H1 (cell line): Measurements from ENCODE around the gene CIB4. TPM values are rescaled to one million over a fixed set of nuclear protein-coding genes. Genes with fewer than 3 reads are reported as not detected.

Source experiments
- CTCF ChIA-PET: fragments of 300-600 bp; sonication (Branson Sonifier 250); formaldehyde crosslinking; loops from one replicate; lab custom pipeline; 2021; ENCODE audit not compliant: partially characterized antibody; lab: Charles Lee
- POLR2A ChIA-PET: fragments of 300-600 bp; sonication (Branson Sonifier 250); formaldehyde crosslinking; loops from one replicate; lab custom pipeline; 2021; ENCODE audit warnings: inconsistent platforms; ENCODE audit not compliant: partially characterized antibody; lab: Charles Lee
- DNase-seq, 2 experiments: peaks; one replicate each; pipeline versions ENCODE4 v3.0.0 to v3.0.0-alpha.2; 2010 to 2022; ENCODE audit warnings: low spot score in 2 of 2, low read depth in 1 of 2, mixed read lengths in 1 of 2
- FAIRE-seq: peaks from 2 replicates; lab custom pipeline; 2011; peaks lifted over from hg19 to GRCh38; lab: Jason Lieb, UNC
- H2AFZ ChIP-seq: 2 replicates; pipeline ENCODE4 v1.8.1; 2012; ENCODE audit warnings: low read length, inconsistent platforms
- H2AK5ac ChIP-seq: 2 replicates; pipeline ENCODE4 v1.6.1; 2013; ENCODE audit warnings: low read depth, low read length
- H2BK120ac ChIP-seq: replicated peaks from 2 replicates; pipeline ENCODE3; 2013; ENCODE audit warnings: low read depth, low read length, inconsistent platforms
- H2BK12ac ChIP-seq: 2 replicates; pipeline ENCODE4 v1.6.1; 2013; ENCODE audit warnings: low read depth, low read length
- H2BK15ac ChIP-seq: 2 replicates; pipeline ENCODE4 v1.6.1; 2013; ENCODE audit warnings: low read length
- H2BK20ac ChIP-seq: 2 replicates; pipeline ENCODE4 v1.6.1; 2013; ENCODE audit warnings: low read length
- H2BK5ac ChIP-seq: 2 replicates; pipeline ENCODE4 v1.6.1; 2013; ENCODE audit warnings: low read depth, low read length
- H3K14ac ChIP-seq: 2 replicates; pipeline ENCODE4 v1.6.1; 2013; ENCODE audit warnings: inconsistent platforms; ENCODE audit not compliant: insufficient read length
- H3K18ac ChIP-seq: 2 replicates; pipeline ENCODE4 v1.6.1; 2013; ENCODE audit warnings: low read length; ENCODE audit errors: extremely low read depth
- H3K23ac ChIP-seq: 2 replicates; pipeline ENCODE4 v1.6.1; 2013; ENCODE audit warnings: inconsistent platforms; ENCODE audit not compliant: insufficient read length
- H3K23me2 ChIP-seq: 2 replicates; pipeline ENCODE4 v1.6.1; 2013; ENCODE audit warnings: low read depth, low read length
- H3K27ac ChIP-seq: 2 replicates; pipeline ENCODE4 v1.6.1; 2011; ENCODE audit warnings: low read depth, low read length, inconsistent platforms
- H3K27me3 ChIP-seq, 4 experiments: replicated peaks in 1 of 4; 1 replicate in 1 of 4; 2 replicates in 3 of 4; pipeline versions ENCODE4 v1.6.1 to v1.8.1; 2011 to 2013; ENCODE audit warnings: low read length in 3 of 4, mild to moderate bottlenecking in 3 of 4, inconsistent platforms in 2 of 4, mixed read lengths in 2 of 4, moderate library complexity in 1 of 4; ENCODE audit not compliant: control insufficient read depth in 3 of 4, insufficient read depth in 3 of 4; ENCODE audit errors: extremely low read depth in 1 of 4
- H3K36me3 ChIP-seq, 4 experiments: 2 replicates each; pipeline versions ENCODE4 v1.6.1 to v1.8.1; 2011 to 2013; ENCODE audit warnings: mild to moderate bottlenecking in 4 of 4, low read length in 3 of 4, moderate library complexity in 2 of 4, control low read depth in 1 of 4, inconsistent platforms in 1 of 4; ENCODE audit not compliant: insufficient read depth in 4 of 4, control insufficient read depth in 2 of 4
- H3K4ac ChIP-seq: replicated peaks from 2 replicates; pipeline ENCODE3; 2013; ENCODE audit warnings: low read length, low read depth, mixed read lengths, inconsistent platforms; ENCODE audit not compliant: insufficient read length
- H3K4me1 ChIP-seq, 4 experiments: replicated peaks in 1 of 4; 1 replicate in 1 of 4; 2 replicates in 3 of 4; pipeline versions ENCODE4 v1.6.1 to v1.8.1; 2011 to 2013; ENCODE audit warnings: low read length in 3 of 4, inconsistent platforms in 2 of 4, mixed read lengths in 1 of 4; ENCODE audit not compliant: insufficient read depth in 4 of 4, control insufficient read depth in 3 of 4
- H3K4me2 ChIP-seq, 2 experiments: 2 replicates each; pipeline versions ENCODE4 v1.6.1 to v1.8.1; 2011 to 2013; ENCODE audit warnings: low read depth in 2 of 2, low read length in 2 of 2, control low read depth in 1 of 2, inconsistent platforms in 1 of 2, mild to moderate bottlenecking in 1 of 2; ENCODE audit not compliant: insufficient read depth in 1 of 2
- H3K4me3 ChIP-seq, 4 experiments: fragments of 200-600, 300-600 bp in 1 of 4; sonication (generic), shearing (Covaris generic), sonication (Bioruptor Twin) in 1 of 4; 2 replicates each; pipeline versions ENCODE4 v1.5.1 to v1.8.1; 2011 to 2016; ENCODE audit warnings: low read length in 4 of 4, low read depth in 3 of 4, control low read depth in 2 of 4, inconsistent platforms in 2 of 4, mild to moderate bottlenecking in 2 of 4, mixed read lengths in 1 of 4, moderate library complexity in 1 of 4; ENCODE audit not compliant: insufficient read depth in 2 of 4; ENCODE audit errors: extremely low read depth in 1 of 4
- H3K56ac ChIP-seq: replicated peaks from 2 replicates; pipeline ENCODE3; 2013; ENCODE audit warnings: low read depth, mild to moderate bottlenecking, mixed read lengths, low read length, inconsistent platforms; ENCODE audit not compliant: insufficient read length
- H3K79me1 ChIP-seq: 2 replicates; pipeline ENCODE4 v1.6.1; 2013; ENCODE audit warnings: low read depth, low read length, control low read depth
- H3K79me2 ChIP-seq, 2 experiments: 2 replicates each; pipeline versions ENCODE4 v1.6.1 to v1.8.1; 2012 to 2013; ENCODE audit warnings: low read length in 2 of 2, mild to moderate bottlenecking in 2 of 2, inconsistent platforms in 1 of 2; ENCODE audit not compliant: insufficient read depth in 2 of 2, control insufficient read depth in 1 of 2
- H3K9ac ChIP-seq, 4 experiments: replicated peaks in 1 of 4; 1 replicate in 1 of 4; 2 replicates in 3 of 4; pipeline versions ENCODE4 v1.6.1 to v1.8.1; 2011 to 2013; ENCODE audit warnings: low read depth in 3 of 4, low read length in 3 of 4, control low read depth in 2 of 4, mild to moderate bottlenecking in 2 of 4, moderate library complexity in 2 of 4, inconsistent platforms in 1 of 4; ENCODE audit errors: extremely low read depth in 1 of 4
- H3K9me3 ChIP-seq, 2 experiments: 2 replicates each; pipeline versions ENCODE4 v1.6.1 to v1.8.1; 2012 to 2013; ENCODE audit warnings: mild to moderate bottlenecking in 2 of 2, moderate library complexity in 2 of 2, control low read depth in 1 of 2, inconsistent platforms in 1 of 2, low read depth in 1 of 2, low read length in 1 of 2, mixed read lengths in 1 of 2; ENCODE audit not compliant: insufficient read depth in 2 of 2
- H4K20me1 ChIP-seq, 2 experiments: replicated peaks in 1 of 2; 2 replicates each; pipeline versions ENCODE3 to v1.8.1; 2011 to 2013; ENCODE audit warnings: inconsistent platforms in 2 of 2, low read length in 2 of 2, mild to moderate bottlenecking in 1 of 2; ENCODE audit not compliant: insufficient read depth in 2 of 2, control insufficient read depth in 1 of 2
- H4K5ac ChIP-seq: 2 replicates; pipeline ENCODE4 v1.6.1; 2013; ENCODE audit warnings: low read length, low read depth, mixed read lengths, inconsistent platforms; ENCODE audit not compliant: insufficient read length
- H4K8ac ChIP-seq: 2 replicates; pipeline ENCODE4 v1.8.0; 2013; ENCODE audit warnings: mild to moderate bottlenecking, moderate library complexity, low read length, inconsistent platforms; ENCODE audit not compliant: insufficient read depth; ENCODE audit errors: extremely low read depth
- H4K91ac ChIP-seq: replicated peaks from 2 replicates; pipeline ENCODE3; 2013; ENCODE audit warnings: low read length, mixed read lengths, inconsistent platforms; ENCODE audit not compliant: insufficient read length
- ATF3 ChIP-seq: IDR thresholded peaks from 2 replicates; pipeline ENCODE4 v1.6.1; 2011; ENCODE audit warnings: low read depth, mild to moderate bottlenecking, low read length; ENCODE audit not compliant: insufficient read depth
- BCL11A ChIP-seq, 2 experiments: IDR thresholded peaks; one replicate each; pipeline ENCODE4 v1.6.1; 2011; ENCODE audit warnings: low read depth in 2 of 2, low read length in 2 of 2, mild to moderate bottlenecking in 2 of 2
- CTCF ChIP-seq, 3 experiments: IDR thresholded peaks; 1 replicate in 2 of 3; 2 replicates in 1 of 3; pipeline versions ENCODE4 v1.5.1 to v1.6.1; 2011; ENCODE audit warnings: low read length in 3 of 3, mild to moderate bottlenecking in 3 of 3, inconsistent platforms in 2 of 3, low read depth in 1 of 3, moderate library complexity in 1 of 3; ENCODE audit not compliant: insufficient read depth in 1 of 3; ENCODE audit errors: control extremely low read depth in 1 of 3
- EP300 ChIP-seq, 2 experiments: IDR thresholded peaks; 1 replicate in 1 of 2; 2 replicates in 1 of 2; pipeline ENCODE4 v1.6.1; 2011 to 2012; ENCODE audit warnings: low read depth in 2 of 2, low read length in 2 of 2, mild to moderate bottlenecking in 2 of 2, borderline replicate concordance in 1 of 2, inconsistent platforms in 1 of 2, moderate library complexity in 1 of 2
- HDAC2 ChIP-seq, 2 experiments: fragments of 300-600 bp in 1 of 2; sonication (generic) in 1 of 2; IDR thresholded peaks; 2 replicates each; pipeline ENCODE4 v1.6.1; 2011 to 2012; ENCODE audit warnings: low read depth in 2 of 2, low read length in 2 of 2, mild to moderate bottlenecking in 2 of 2, moderate library complexity in 2 of 2, borderline replicate concordance in 1 of 2, inconsistent platforms in 1 of 2
- RBBP5 ChIP-seq: IDR thresholded peaks from 2 replicates; pipeline ENCODE4 v1.7.1; 2012; ENCODE audit warnings: low read depth, mild to moderate bottlenecking, inconsistent platforms, low read length, moderate library complexity, borderline replicate concordance
- RFX5 ChIP-seq: IDR thresholded peaks from 2 replicates; pipeline ENCODE4 v1.6.1; 2011; ENCODE audit warnings: low read depth, low read length, improper control_type of control experiment, borderline replicate concordance
- SIX5 ChIP-seq: IDR thresholded peaks from 2 replicates; pipeline ENCODE4 v1.6.1; 2011; ENCODE audit warnings: mild to moderate bottlenecking, low read depth, low read length
- TEAD4 ChIP-seq: IDR thresholded peaks from 2 replicates; pipeline ENCODE4 v1.6.1; 2012; ENCODE audit warnings: low read depth, low read length, inconsistent platforms, mixed read lengths
- WGBS, 2 experiments: shearing (Covaris generic) in 1 of 2; methylation state at CpG; one replicate each; pipeline versions ENCODE4 v1.1.6 to v1.1.7; 2013 to 2015; ENCODE audit warnings: low lambda C conversion rate in 2 of 2, mixed read lengths in 2 of 2, inconsistent platforms in 1 of 2, low coverage in 1 of 2, missing lambda C conversion rate in 1 of 2; ENCODE audit not compliant: insufficient replicate concordance in 2 of 2, insufficient coverage in 1 of 2, insufficient read length in 1 of 2; ENCODE audit errors: extremely low coverage in 1 of 2, missing lambda C conversion rate in 1 of 2; 5-methylcytosine and 5-hydroxymethylcytosine counted together
- polyA plus RNA-seq, 7 experiments: library from polyadenylated mRNA; depleted of rRNA in 3 of 7; stranded (reverse) in 5 of 7; unstranded in 2 of 7; fragments of >200 nt in 5 of 7; fragments of 200-250 nt in 2 of 7; gene quantifications; 1 replicate in 5 of 7; 2 replicates in 1 of 7; 4 replicates in 1 of 7; pipeline versions ENCODE4 v1.2.1 to v1.2.3, GENCODE V29; 2011 to 2013; ENCODE audit warnings: missing spikeins in 2 of 7, mixed read lengths in 2 of 7
- total RNA-seq: library from RNA; stranded (reverse); fragmentation: NEBNext Ultra II Directional; extraction: Animal tissue kit (Norgen Biotek cat#: 25700); gene quantifications from 2 replicates; pipeline ENCODE4 v1.2.1, GENCODE V29; 2021

CIB4 gene
- total and polyA plus RNA-seq, 2 of the 8 experiments (the other 6 are each of a cell fraction or from before 2014, with no cell fraction given), result not detected

GRCh38 chr2:26597197-26597596 is 44.0 kb downstream of the CIB4 start:
- H2BK20ac ChIP-seq, result no peak overlapping the region
- no peak overlapping the region for H3K18ac ChIP-seq
- H3K9ac ChIP-seq, result no peak overlapping the region
- no peak overlapping the region for H3K23ac ChIP-seq
- no peak overlapping the region for H2AK5ac ChIP-seq
- H4K20me1 ChIP-seq, result no peaks in the 10 kb centered on the region
- no peak overlapping the region for H2BK120ac ChIP-seq
- H3K36me3 ChIP-seq, result no peaks in the 10 kb centered on the region
- WGBS, 2 experiments, result 90% methylated on average over 2 of the region's 2 CpGs; no CpG with 5 or more reads in 1 of the 2 experiments
- H2AFZ ChIP-seq, result no peak overlapping the region
- no peak overlapping the region for H3K14ac ChIP-seq
- no peak overlapping the region for H4K8ac ChIP-seq
- FAIRE-seq (no peak), DNase-seq (no peak)
- no peak overlapping the region for H4K5ac ChIP-seq
- CTCF ChIA-PET, result interaction anchor here (0.7 to 4.2 kb wide), 7 partner anchors 9 to 146 kb away, joined by 3 to 48 read pairs (median 6); no protein-coding TSS in a partner anchor
- H2BK12ac ChIP-seq, result no peak overlapping the region
- POLR2A ChIA-PET, result interaction anchor here (0.7 kb wide), 1 partner anchor 13 kb away, joined by 3 read pairs; no protein-coding TSS in a partner anchor
- H3K4me1 ChIP-seq, result peaks cover 0 to 4% (median 1%) of the 10 kb centered on the region in 4 experiments; a peak in 3 of 7 replicates
- H3K9me3 ChIP-seq, result no peaks in the 10 kb centered on the region
- no peaks in the 10 kb centered on the region for H3K79me2 ChIP-seq
- no peaks in the 10 kb centered on the region for H3K79me1 ChIP-seq
- no peak overlapping the region for H2BK15ac ChIP-seq
- no peak overlapping the region for H4K91ac ChIP-seq
- H3K4ac ChIP-seq, result no peak overlapping the region
- H3K27me3 ChIP-seq, result no peaks in the 10 kb centered on the region
- no peak overlapping the region for H3K56ac ChIP-seq
- H3K4me3 ChIP-seq, result no peak overlapping the region
- H3K23me2 ChIP-seq, result no peaks in the 10 kb centered on the region
- no peak overlapping the region for H2BK5ac ChIP-seq
- H3K27ac ChIP-seq, result no peak overlapping the region
- H3K4me2 ChIP-seq, result no peak overlapping the region
- TF ChIP-seq RFX5 (no peak), TEAD4 (no peak), EP300 (IDR thresholded peaks at IDR 0.05; ENCODE audit: borderline replicate concordance in 1 of 2, low read depth in 2 of 2, low read length in 2 of 2) (no peak), BCL11A (IDR thresholded peaks at IDR 0.05; ENCODE audit: low read depth in 2 of 2, low read length in 2 of 2) (no peak), HDAC2 (IDR thresholded peaks at IDR 0.05; ENCODE audit: borderline replicate concordance in 1 of 2, low read depth in 2 of 2, low read length in 2 of 2) (no peak), RBBP5 (no peak), SIX5 (no peak), ATF3 (no peak), CTCF (IDR thresholded peaks at IDR 0.05; ENCODE audit: control extremely low read depth in 1 of 3, insufficient read depth in 1 of 3, low read depth in 1 of 3, low read length in 3 of 3) (no peak)
